Adipocyte (in vitro differentiated cells): ENCODE data around the gene KIF6.

ENCODE experiments used
- DNase-seq: peaks from one replicate; pipeline ENCODE4 v3.0.0-alpha.2; 2015; ENCODE audit warnings: low read depth
- H3K27me3 ChIP-seq: replicated peaks from 2 replicates; pipeline ENCODE4 v1.7.0; 2013; ENCODE audit warnings: mild to moderate bottlenecking, low read length, moderate library complexity; ENCODE audit not compliant: control insufficient read depth, insufficient read depth
- H3K36me3 ChIP-seq: 2 replicates; pipeline ENCODE4 v1.7.0; 2013; ENCODE audit warnings: low read length, mild to moderate bottlenecking, moderate library complexity; ENCODE audit not compliant: control insufficient read depth, insufficient read depth, severe bottlenecking
- H3K4me1 ChIP-seq: 2 replicates; pipeline ENCODE4 v1.7.0; 2013; ENCODE audit warnings: mild to moderate bottlenecking, low read length, moderate library complexity; ENCODE audit not compliant: control insufficient read depth, insufficient read depth
- H3K4me3 ChIP-seq: 2 replicates; pipeline ENCODE4 v1.7.0; 2013; ENCODE audit warnings: mild to moderate bottlenecking, low read length, moderate library complexity
- H3K9ac ChIP-seq: 2 replicates; pipeline ENCODE4 v1.7.0; 2013; ENCODE audit warnings: mild to moderate bottlenecking, low read length, moderate library complexity
- H3K9me3 ChIP-seq: 2 replicates; pipeline ENCODE4 v1.7.0; 2013; ENCODE audit warnings: mild to moderate bottlenecking, low read length, moderate library complexity; ENCODE audit not compliant: control insufficient read depth

Gene KIF6

DNA sequence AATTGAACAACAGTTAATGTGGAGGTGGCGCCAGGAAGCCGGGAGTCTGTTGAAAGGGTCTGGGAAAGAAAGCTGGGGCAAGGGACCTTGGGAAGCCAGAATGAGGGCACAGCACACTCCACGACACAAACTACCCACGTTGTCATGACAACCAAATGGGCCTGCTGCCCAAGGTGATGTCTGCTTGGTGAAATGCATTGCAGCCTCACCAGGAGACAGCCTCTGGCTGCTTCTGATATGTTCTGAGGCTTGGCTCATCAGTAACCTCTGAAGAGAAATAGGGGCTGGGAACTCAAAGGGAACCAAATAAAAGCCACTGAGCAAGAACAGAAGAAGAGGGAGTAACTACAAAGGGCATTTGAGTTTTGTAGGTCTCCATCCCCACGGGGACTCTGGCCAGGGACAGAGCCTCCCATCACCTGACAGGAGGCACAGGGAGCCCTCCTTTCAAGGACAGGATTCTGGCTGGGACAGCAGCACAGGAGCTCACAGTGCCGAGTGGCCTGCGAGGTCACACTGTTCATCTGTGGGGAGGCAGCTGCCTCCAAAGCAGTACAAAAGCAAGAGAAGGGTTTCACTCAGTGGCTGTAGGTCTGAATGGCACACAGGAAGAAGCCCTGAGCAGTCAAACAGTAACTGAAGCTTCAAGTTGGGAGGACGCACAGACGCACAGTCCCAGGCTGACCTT is 358.1 kb downstream of the KIF6 start:
- Histone ChIP-seq H3K4me1 (peaks cover 42% of the 10 kb centered on the region), H3K36me3 (no peaks in the 10 kb centered on the region), H3K9me3 (no peaks in the 10 kb centered on the region), H3K9ac (peak overlapping the region; percentile 66), H3K4me3 (no peak overlapping the region), H3K27me3 (no peaks in the 10 kb centered on the region)
- no peak for DNase-seq

DNA sequence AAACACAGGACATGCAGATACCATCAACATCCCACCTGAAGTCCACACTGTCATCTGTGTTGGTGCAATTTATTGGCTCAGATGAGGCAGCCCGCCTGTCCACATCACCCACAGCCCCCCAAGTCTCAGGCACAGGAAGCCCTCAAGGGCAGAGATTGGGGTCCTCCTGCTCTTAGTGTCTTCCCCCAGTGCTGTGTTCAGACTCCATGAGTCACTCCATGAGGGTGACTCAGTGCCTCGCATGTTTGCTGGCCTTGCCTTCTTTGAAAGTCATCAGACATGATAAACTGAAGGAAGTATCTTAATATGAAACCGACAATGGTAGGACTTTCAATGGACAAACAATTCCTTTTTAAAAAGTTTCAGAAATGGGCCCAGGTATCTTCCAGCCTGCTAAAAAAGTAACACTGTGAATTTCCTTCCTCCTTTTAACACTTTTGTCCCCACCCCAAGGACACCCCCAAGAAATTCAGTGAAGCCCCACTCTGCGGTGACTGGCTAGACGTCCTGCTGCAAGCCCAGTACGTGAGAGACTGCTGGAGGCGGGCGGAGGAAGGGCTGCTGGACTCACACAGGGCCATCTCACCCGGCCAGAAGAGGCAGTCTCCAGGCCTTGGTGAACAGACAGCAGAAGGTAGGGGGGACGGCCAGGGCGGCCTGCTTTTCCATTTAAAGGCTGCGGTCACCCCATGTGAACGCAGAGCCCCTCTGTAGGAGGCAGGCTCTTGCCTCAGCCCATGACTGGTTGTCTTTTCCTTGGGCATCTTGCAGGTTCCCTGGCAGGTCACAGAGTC is 359.7 kb downstream of the KIF6 start:
- peak; percentile 38 for DNase-seq
- Histone ChIP-seq H3K27me3 (no peaks in the 10 kb centered on the region), H3K9me3 (no peaks in the 10 kb centered on the region), H3K36me3 (no peaks in the 10 kb centered on the region), H3K4me1 (peaks cover 44% of the 10 kb centered on the region), H3K4me3 (no peak overlapping the region), H3K9ac (no peak overlapping the region)

DNA sequence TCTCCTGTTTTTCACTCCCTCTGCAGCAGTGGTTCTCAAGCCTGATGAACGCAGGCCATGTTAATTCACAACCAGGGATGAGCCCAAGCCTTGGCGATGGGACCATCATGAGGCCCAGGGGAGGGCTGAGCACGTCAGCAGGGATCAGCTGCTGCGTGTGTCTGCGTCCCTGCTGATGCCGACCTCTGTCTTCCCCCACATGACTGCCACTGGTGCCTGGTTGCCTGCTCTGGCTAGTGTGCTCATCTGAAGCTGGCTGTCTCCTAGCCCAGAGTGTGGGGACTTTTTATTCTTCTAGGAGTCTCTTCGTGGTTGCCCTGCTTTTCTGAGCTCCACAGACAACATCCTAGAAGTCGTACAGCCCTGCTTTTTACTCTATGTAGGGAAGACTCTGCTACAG is 361.9 kb downstream of the KIF6 start:
- Histone ChIP-seq H3K4me1 (peaks cover 30% of the 10 kb centered on the region), H3K9me3 (no peaks in the 10 kb centered on the region), H3K9ac (no peak overlapping the region), H3K27me3 (no peaks in the 10 kb centered on the region), H3K36me3 (no peaks in the 10 kb centered on the region), H3K4me3 (no peak overlapping the region)
- DNase-seq, result no peak

- H3K27me3 ChIP-seq, result no peaks in the 10 kb centered on the region
- H3K4me3 ChIP-seq, result no peak overlapping the region
- H3K9me3 ChIP-seq, result no peaks in the 10 kb centered on the region
- DNase-seq, result no peak
- no peak overlapping the region for H3K9ac ChIP-seq
- H3K4me1 ChIP-seq, result peaks cover 22% of the 10 kb centered on the region
- no peaks in the 10 kb centered on the region for H3K36me3 ChIP-seq
These were observed 362.7 kb downstream of the KIF6 start for GRCh38 chr6:39362487-39362865.

- H3K4me1 ChIP-seq, result peaks cover 16% of the 10 kb centered on the region
- H3K27me3 ChIP-seq, result no peaks in the 10 kb centered on the region
- no peaks in the 10 kb centered on the region for H3K36me3 ChIP-seq
- no peaks in the 10 kb centered on the region for H3K9me3 ChIP-seq
- DNase-seq, result peak; percentile 87
- H3K4me3 ChIP-seq, result no peak overlapping the region
- no peak overlapping the region for H3K9ac ChIP-seq
These were observed 363.3 kb downstream of the KIF6 start for GRCh38 chr6:39361657-39362486.

DNA sequence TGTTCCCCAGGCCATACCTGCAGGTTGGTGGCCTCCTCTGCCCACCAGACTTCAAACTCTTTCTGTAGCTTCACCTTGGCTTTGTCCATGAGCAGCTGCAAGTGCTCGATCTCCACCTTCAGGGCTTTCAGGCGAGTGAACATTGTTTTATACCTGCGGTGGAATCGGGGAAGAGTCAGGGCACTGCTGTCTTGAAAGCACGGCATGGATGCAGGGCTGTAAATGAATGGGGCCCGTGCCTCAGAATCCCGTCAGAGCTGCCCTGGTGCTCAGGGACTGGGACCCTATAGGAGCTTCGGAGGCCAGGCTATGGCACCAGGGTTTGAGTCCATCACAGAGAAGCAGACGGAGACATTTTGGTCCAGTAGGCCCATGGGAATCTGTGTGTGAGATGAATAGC is 364.8 kb downstream of the KIF6 start:
- no peak for DNase-seq
- Histone ChIP-seq H3K9me3 (no peaks in the 10 kb centered on the region), H3K27me3 (no peaks in the 10 kb centered on the region), H3K9ac (no peak overlapping the region), H3K4me3 (no peak overlapping the region), H3K4me1 (peaks cover 5% of the 10 kb centered on the region), H3K36me3 (no peaks in the 10 kb centered on the region)

- Histone ChIP-seq H3K9me3 (no peaks in the 10 kb centered on the region), H3K36me3 (no peaks in the 10 kb centered on the region), H3K4me1 (peaks cover 2% of the 10 kb centered on the region), H3K9ac (no peak overlapping the region), H3K27me3 (peaks cover 5% of the 10 kb centered on the region), H3K4me3 (no peak overlapping the region)
- peak; percentile 51 for DNase-seq
These were observed 367.1 kb downstream of the KIF6 start for GRCh38 chr6:39357998-39358686.

DNA sequence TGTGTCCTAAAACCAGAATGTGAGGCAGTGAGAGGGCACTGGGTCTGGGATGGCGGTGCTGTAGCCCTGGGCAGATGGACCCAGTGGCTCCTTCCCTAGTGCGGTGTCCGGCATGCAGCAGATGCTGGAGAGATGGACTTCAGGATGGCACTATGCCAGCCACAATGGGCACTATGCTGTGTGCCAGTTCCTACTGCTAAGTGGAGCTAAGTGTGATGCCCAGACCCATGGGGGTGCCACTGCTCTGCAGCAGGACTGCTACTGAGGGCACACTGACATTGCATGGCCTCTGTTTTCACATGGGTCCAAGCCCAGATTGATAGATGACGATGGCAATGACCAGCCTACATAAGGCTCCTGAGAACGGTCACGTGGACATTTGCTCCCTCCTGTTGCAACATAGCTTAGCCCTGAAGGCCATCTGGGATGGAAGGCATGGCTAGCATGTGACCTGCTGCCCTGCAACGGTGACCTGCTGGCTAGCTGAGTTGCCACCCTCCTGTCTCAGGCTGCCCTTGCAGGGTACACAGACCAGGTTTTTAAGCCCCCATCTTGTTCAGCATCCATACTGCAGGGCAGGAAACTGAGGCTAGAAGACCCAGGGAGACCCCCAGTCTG is 371.4 kb downstream of the KIF6 start:
- Histone ChIP-seq H3K36me3 (no peaks in the 10 kb centered on the region), H3K4me3 (no peak overlapping the region), H3K9me3 (no peaks in the 10 kb centered on the region), H3K9ac (no peak overlapping the region), H3K4me1 (no peaks in the 10 kb centered on the region), H3K27me3 (peaks cover 15% of the 10 kb centered on the region)
- no peak for DNase-seq

- Histone ChIP-seq H3K9me3 (no peaks in the 10 kb centered on the region), H3K36me3 (no peaks in the 10 kb centered on the region), H3K27me3 (peaks cover 15% of the 10 kb centered on the region), H3K4me1 (no peaks in the 10 kb centered on the region), H3K4me3 (no peak overlapping the region), H3K9ac (no peak overlapping the region)
- DNase-seq, result no peak
These were observed 374.3 kb downstream of the KIF6 start for GRCh38 chr6:39350723-39351505.

DNA sequence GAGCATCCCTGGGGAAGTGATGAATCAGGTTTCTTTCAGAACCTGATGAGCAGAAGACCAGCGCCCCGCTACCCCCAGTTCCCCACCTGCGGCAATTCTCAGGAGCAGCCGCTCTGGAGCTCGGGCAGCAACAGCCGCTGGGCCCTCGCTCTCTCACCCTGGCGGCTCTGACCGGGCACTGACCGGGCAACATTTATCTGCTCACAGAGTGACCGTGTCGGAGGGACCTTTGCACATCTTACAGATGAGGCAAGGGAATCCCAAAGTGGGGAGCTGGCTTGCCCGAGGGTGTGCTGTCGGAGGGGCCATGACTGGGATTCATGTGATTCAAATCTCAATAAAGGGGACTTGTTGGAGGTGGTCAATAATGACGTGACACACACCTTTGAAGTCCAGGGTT is 376.5 kb downstream of the KIF6 start:
- Histone ChIP-seq H3K36me3 (no peaks in the 10 kb centered on the region), H3K9me3 (no peaks in the 10 kb centered on the region), H3K4me3 (no peak overlapping the region), H3K27me3 (peaks cover 18% of the 10 kb centered on the region), H3K4me1 (no peaks in the 10 kb centered on the region), H3K9ac (no peak overlapping the region)
- no peak for DNase-seq
